ENCODE measurements around the gene THSD4. TPM values are rescaled to one million over a fixed set of nuclear protein-coding genes. Genes with fewer than 3 reads are reported as not detected.
A peak's percentile ranks its signal among the peaks of the same experiment; 100 is the strongest.

The THSD4 gene
- total and polyA plus RNA-seq, 9 of the 15 experiments (the other 6 are each of a cell fraction or from before 2014, with no cell fraction given) = 0.04 TPM; not detected in 5

GRCh38 chr15:71195242-71195641 is 80.0 kb downstream of the THSD4 start:
- no peak for FAIRE-seq
- intact Hi-C loops (cut with micrococcal nuclease) = no loop called here
- CTCF ChIA-PET (ENCODE audit: low intra/inter-chr PET ratio) = interaction anchor here (1.0 kb wide), 1 partner anchor 245 kb away, joined by 3 read pairs; no protein-coding TSS in a partner anchor

More at GRCh38 chr15:71195242-71195641, 80.0 kb downstream of the THSD4 start:
- ATAC-seq (no peak), DNase-seq (ENCODE audit: extremely low read depth in 1 of 4, low spot score in 3 of 4) (peak in 3 of 4 experiments; percentile 13 to 35 (median 34))
- Histone ChIP-seq H3K9ac (ENCODE audit: insufficient read depth in 1 of 2, low read depth in 2 of 2, low read length in 2 of 2) (no peak overlapping the region), H4K20me1 (replicated peaks; ENCODE audit: control insufficient read depth, insufficient read depth, low read length) (no peaks in the 10 kb centered on the region), H3K4me1 (replicated peaks in 1 of 2; ENCODE audit: control insufficient read depth in 2 of 2, insufficient read depth in 2 of 2, low read length in 2 of 2) (no peaks in the 10 kb centered on the region; a peak in 1 of 5 replicates), H3K4me2 (ENCODE audit: insufficient read depth, low read length) (no peak overlapping the region), H3K4me3 (no peak overlapping the region), H2AFZ (ENCODE audit: low read depth, low read length) (no peak overlapping the region), H3K36me3 (ENCODE audit: control insufficient read depth, insufficient read depth, low read length) (no peaks in the 10 kb centered on the region), H3K9me3 (replicated peaks; ENCODE audit: control insufficient read depth, insufficient read depth, low read depth, low read length) (no peaks in the 10 kb centered on the region), H3K79me2 (ENCODE audit: control insufficient read depth, insufficient read depth, low read length) (no peaks in the 10 kb centered on the region), H3K27ac (ENCODE audit: extremely low read depth, low read depth, low read length) (no peak overlapping the region), H3K9me1 (ENCODE audit: control insufficient read depth, insufficient read depth, low read length) (no peaks in the 10 kb centered on the region), H3K27me3 (ENCODE audit: control insufficient read depth in 2 of 2, insufficient read depth in 2 of 2, low read length in 2 of 2) (peaks cover 0 to 4% of the 10 kb centered on the region in 2 experiments; a peak in 1 of 5 replicates)
- in situ Hi-C loops (cut with MboI) = no loop called here
- peak; percentile 60 for TF ChIP-seq MEIS2 (IDR thresholded peaks at IDR 0.05; ENCODE audit: partially characterized antibody)
- no peak for TF ChIP-seq HNRNPLL (IDR thresholded peaks at IDR 0.05; ENCODE audit: low read depth, low read length, poor library complexity, severe bottlenecking)
- TF ChIP-seq SMAD1 (IDR thresholded peaks at IDR 0.05; ENCODE audit: low read depth, low read length, partially characterized antibody) = no peak
- TF ChIP-seq RAD21 (CRISPR knock-in tag; conservative IDR thresholded peaks at IDR 0.05 in 1 of 2, IDR thresholded peaks at IDR 0.05 in 1 of 2) = peak; percentile 46 to 53; a peak in 3 of 4 replicates
- TF ChIP-seq ZNF347 (CRISPR knock-in tag; IDR thresholded peaks at IDR 0.05; ENCODE audit: low read depth) = no peak
- no peak for TF ChIP-seq ZNF232 (CRISPR knock-in tag; IDR thresholded peaks at IDR 0.05)
- no peak for TF ChIP-seq PBX2 (CRISPR knock-in tag; IDR thresholded peaks at IDR 0.05; ENCODE audit: low read depth)
- TF ChIP-seq PBX2 (tag; conservative IDR thresholded peaks at IDR 0.05; ENCODE audit: low read depth) = peak; percentile 77
- peak in 2 of 3 experiments; percentile 30 to 33; a peak in 2 of 6 replicates for TF ChIP-seq CTCF (IDR thresholded peaks at IDR 0.05 in 2 of 3, conservative IDR thresholded peaks at IDR 0.05 in 1 of 3; ENCODE audit: insufficient read depth in 2 of 3, low read depth in 1 of 3, low read length in 3 of 3)
- BruUV-seq (replicated peaks) = no TSS peak
- POLR2A ChIA-PET = no interaction called here
- WGBS (ENCODE audit: insufficient coverage, low coverage, missing lambda C conversion rate) = 0% methylated on average over 1 of the region's 1 CpG
